ENCODE data around the gene SAMD7. TPM values are rescaled to one million over a fixed set of nuclear protein-coding genes. Genes with fewer than 3 reads are reported as not detected.

SAMD7 gene
- total RNA-seq, 1 experiment from 2014 or later: not detected

- BruUV-seq (replicated peaks): no TSS peak
- no peaks in the 10 kb centered on the region for H3K4me1 ChIP-seq (ENCODE audit: control insufficient read depth, insufficient read depth, low read length)
- in situ Hi-C loops (cut with HindIII; ENCODE audit: low pct_unique_long_range_greater_than_20kb, low sequenced_read_pairs): no loop called here
- POLR2A ChIA-PET: no interaction called here
- TF ChIP-seq, protein P1, sequence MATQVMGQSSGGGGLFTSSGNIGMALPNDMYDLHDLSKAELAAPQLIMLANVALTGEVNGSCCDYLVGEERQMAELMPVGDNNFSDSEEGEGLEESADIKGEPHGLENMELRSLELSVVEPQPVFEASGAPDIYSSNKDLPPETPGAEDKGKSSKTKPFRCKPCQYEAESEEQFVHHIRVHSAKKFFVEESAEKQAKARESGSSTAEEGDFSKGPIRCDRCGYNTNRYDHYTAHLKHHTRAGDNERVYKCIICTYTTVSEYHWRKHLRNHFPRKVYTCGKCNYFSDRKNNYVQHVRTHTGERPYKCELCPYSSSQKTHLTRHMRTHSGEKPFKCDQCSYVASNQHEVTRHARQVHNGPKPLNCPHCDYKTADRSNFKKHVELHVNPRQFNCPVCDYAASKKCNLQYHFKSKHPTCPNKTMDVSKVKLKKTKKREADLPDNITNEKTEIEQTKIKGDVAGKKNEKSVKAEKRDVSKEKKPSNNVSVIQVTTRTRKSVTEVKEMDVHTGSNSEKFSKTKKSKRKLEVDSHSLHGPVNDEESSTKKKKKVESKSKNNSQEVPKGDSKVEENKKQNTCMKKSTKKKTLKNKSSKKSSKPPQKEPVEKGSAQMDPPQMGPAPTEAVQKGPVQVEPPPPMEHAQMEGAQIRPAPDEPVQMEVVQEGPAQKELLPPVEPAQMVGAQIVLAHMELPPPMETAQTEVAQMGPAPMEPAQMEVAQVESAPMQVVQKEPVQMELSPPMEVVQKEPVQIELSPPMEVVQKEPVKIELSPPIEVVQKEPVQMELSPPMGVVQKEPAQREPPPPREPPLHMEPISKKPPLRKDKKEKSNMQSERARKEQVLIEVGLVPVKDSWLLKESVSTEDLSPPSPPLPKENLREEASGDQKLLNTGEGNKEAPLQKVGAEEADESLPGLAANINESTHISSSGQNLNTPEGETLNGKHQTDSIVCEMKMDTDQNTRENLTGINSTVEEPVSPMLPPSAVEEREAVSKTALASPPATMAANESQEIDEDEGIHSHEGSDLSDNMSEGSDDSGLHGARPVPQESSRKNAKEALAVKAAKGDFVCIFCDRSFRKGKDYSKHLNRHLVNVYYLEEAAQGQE (IDR thresholded peaks at IDR 0.05; ENCODE audit: insufficient read depth in 1 of 2, low read depth in 2 of 2, low read length in 1 of 2): no peak
- TF ChIP-seq TCF7L2 (IDR thresholded peaks at IDR 0.05; ENCODE audit: low read depth, low read length) (no peak), CTCF (IDR thresholded peaks at IDR 0.05) (no peak), SIN3A (IDR thresholded peaks at IDR 0.05; ENCODE audit: borderline replicate concordance, insufficient read depth, low read depth, low read length) (no peak), POLR2AphosphoS5 (IDR thresholded peaks at IDR 0.05; ENCODE audit: low read depth, low read length) (no peak)
- intact Hi-C loops (cut with micrococcal nuclease; ENCODE audit: unreplicated experiment): no loop called here
- H3K4me3 ChIP-seq (ENCODE audit: low read depth in 2 of 2, low read length in 2 of 2): no peak overlapping the region
- DNase-seq (ENCODE audit: low read depth, low spot score) (no peak), ATAC-seq (no peak)
- H3K27me3 ChIP-seq (ENCODE audit: control insufficient read depth, insufficient read depth, low read length): peaks cover 7% of the 10 kb centered on the region; the same call in 1 of the 2 replicates
- H3K27ac ChIP-seq (ENCODE audit: low read length): no peak overlapping the region
- no peaks in the 10 kb centered on the region for H3K9me3 ChIP-seq (ENCODE audit: control insufficient read depth, insufficient read depth, low read depth, low read length)
- H3K36me3 ChIP-seq (ENCODE audit: control insufficient read depth, insufficient read depth, low read length): no peaks in the 10 kb centered on the region
- CTCF ChIA-PET: no interaction called here
Measured at GRCh38 chr3:169952045-169952444, 40.7 kb downstream of the SAMD7 start.

DNA sequence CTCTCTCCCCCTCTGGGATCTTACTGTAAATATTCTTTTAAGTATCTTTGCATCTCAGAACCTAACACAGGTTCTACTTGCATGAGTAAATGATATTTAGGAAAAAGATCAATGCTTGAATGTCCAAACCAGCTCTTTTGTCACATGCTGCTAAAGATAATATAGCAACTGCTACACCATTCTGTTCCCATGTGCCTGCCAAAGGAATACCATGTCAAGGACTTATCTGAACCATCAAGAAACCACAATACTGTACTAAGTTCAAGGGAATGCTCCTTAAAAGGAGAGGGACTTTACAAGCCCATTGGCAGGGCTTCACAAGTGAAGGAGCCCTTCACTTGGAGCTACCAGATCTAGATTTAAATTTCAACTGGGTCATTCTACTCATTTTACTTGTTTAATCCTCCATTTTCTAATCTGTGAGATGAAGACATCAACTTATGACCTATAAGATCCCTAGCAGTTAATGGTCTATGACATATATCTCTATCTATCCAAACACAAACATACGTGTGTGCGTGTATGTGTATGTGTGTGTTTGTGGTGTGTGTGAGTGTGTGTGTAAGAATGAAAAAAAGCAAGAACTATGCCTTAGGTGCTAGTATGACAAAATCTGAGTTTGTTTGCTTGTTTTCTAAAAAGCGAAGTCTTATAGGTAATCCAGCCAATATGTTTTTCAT, 42.2 kb downstream of the SAMD7 start:
- CTCF ChIA-PET: no interaction called here
- in situ Hi-C loops (cut with HindIII; ENCODE audit: low pct_unique_long_range_greater_than_20kb, low sequenced_read_pairs) (no loop called here), intact Hi-C loops (cut with micrococcal nuclease; ENCODE audit: unreplicated experiment) (no loop called here)
- DNase-seq (ENCODE audit: low read depth, low spot score) (no peak), ATAC-seq (no peak)
- BruUV-seq (replicated peaks): no TSS peak
- no peak overlapping the region for H3K27ac ChIP-seq (ENCODE audit: low read length)
- POLR2A ChIA-PET: no interaction called here
- H3K4me3 ChIP-seq (ENCODE audit: low read depth in 2 of 2, low read length in 2 of 2): no peak overlapping the region
- H3K36me3 ChIP-seq (ENCODE audit: control insufficient read depth, insufficient read depth, low read length): no peaks in the 10 kb centered on the region
- peaks cover 16% of the 10 kb centered on the region for H3K27me3 ChIP-seq (ENCODE audit: control insufficient read depth, insufficient read depth, low read length)
- TF ChIP-seq CTCF (IDR thresholded peaks at IDR 0.05) (no peak), SIN3A (IDR thresholded peaks at IDR 0.05; ENCODE audit: borderline replicate concordance, insufficient read depth, low read depth, low read length) (no peak), POLR2AphosphoS5 (IDR thresholded peaks at IDR 0.05; ENCODE audit: low read depth, low read length) (no peak), TCF7L2 (IDR thresholded peaks at IDR 0.05; ENCODE audit: low read depth, low read length) (no peak)
- TF ChIP-seq, protein P1 (IDR thresholded peaks at IDR 0.05; ENCODE audit: insufficient read depth in 1 of 2, low read depth in 2 of 2, low read length in 1 of 2): no peak
- no peaks in the 10 kb centered on the region for H3K9me3 ChIP-seq (ENCODE audit: control insufficient read depth, insufficient read depth, low read depth, low read length)
- H3K4me1 ChIP-seq (ENCODE audit: control insufficient read depth, insufficient read depth, low read length): no peaks in the 10 kb centered on the region
